Nephron (organoid): ENCODE data around the gene DNAJC11.

Experiments
- H3K27ac Mint-ChIP-seq, 3 experiments: 2 replicates each; pipeline ENCODE4 v1.8.0; 2020; ENCODE audit warnings: mixed read lengths in 3 of 3, mild to moderate bottlenecking in 2 of 3, moderate library complexity in 1 of 3
- H3K27me3 Mint-ChIP-seq: 2 replicates; pipeline ENCODE4 v1.8.0; 2021; ENCODE audit warnings: low read depth, mild to moderate bottlenecking, moderate library complexity, mixed read lengths
- H3K36me3 Mint-ChIP-seq: 2 replicates; pipeline ENCODE4 v1.8.0; 2020; ENCODE audit warnings: low read depth, mixed read lengths
- H3K4me1 Mint-ChIP-seq: 2 replicates; pipeline ENCODE4 v1.8.0; 2020; ENCODE audit warnings: mixed read lengths
- H3K4me3 Mint-ChIP-seq, 3 experiments: 2 replicates each; pipeline ENCODE4 v1.8.0; 2020; ENCODE audit warnings: mild to moderate bottlenecking in 3 of 3, mixed read lengths in 3 of 3, moderate library complexity in 2 of 3
- H3K9me3 Mint-ChIP-seq: 2 replicates; pipeline ENCODE4 v1.8.0; 2020; ENCODE audit warnings: mixed read lengths
- TF ChIP-seq, protein P1 (sequence below), 3 experiments: fragments of 200-600 bp; sonication (generic); IDR thresholded peaks; one replicate each; pipeline ENCODE4 v1.5.0; 2021; ENCODE audit warnings: antibody characterized with exemption in 3 of 3; ENCODE audit not compliant: unreplicated experiment in 3 of 3

Gene DNAJC11

DNA sequence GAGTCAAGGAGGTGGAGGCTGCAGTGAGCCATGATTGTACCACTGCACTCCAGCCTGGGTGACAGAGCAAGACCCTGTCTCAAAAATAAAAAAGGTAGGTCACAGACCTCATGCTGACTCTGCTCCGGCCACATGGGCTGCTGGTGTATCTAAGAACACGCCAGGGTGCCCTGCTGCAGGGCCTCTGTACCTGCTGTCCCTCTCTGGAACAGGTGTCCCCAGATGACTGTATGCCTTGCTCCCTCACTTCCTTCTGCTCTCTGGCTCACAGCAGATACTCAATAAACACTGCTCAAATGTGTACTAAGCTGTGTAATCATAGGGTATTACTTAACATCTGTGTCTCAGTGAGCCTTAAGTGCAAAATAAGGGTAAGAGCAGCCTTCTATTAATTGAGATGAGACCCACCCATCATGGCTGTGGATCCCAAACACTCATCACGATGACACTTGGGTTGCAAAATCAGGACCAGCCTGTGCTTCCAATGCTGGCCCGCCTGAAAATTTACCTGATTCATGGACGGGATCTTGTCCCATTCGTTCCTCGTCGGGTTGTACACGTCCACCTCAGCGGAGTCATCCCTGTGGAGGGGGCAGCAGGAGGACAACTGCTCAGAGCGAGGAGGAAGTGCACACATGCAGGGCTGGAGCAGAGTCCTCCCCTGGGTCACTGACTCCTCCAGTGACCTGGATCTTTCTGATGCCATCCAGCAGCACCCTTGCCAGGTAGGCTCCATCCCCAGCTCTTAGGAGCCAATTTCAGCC is 106.5 kb downstream of the DNAJC11 start:
- no peak overlapping the region for H3K4me3 Mint-ChIP-seq
- H3K27ac Mint-ChIP-seq: no peak overlapping the region

DNA sequence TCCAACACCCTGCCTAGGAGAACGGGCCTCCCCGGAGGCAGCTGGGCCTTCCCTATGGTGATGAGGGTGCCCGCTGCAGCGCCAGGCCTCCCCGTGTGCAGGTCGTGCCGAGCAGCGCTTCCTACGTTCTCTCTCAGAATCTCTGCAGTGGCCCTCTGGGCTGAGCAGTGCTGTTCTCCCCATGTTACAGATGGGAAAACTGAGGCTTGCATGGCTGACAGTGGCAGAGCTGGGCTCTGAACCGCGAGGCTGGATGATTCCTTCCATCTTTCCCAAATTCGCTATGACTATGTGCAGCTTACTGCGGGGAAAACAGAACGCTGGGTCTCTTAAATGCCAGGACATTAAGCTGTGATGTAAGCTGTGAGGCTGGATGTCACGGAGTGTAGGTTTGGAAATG is 107.8 kb downstream of the DNAJC11 start:
- Mint-ChIP-seq H3K27ac (no peak overlapping the region), H3K9me3 (no peaks in the 10 kb centered on the region), H3K4me1 (peaks cover 15% of the 10 kb centered on the region), H3K36me3 (peaks cover 32% of the 10 kb centered on the region), H3K4me3 (no peak overlapping the region), H3K27me3 (no peaks in the 10 kb centered on the region)
- TF ChIP-seq, protein P1, sequence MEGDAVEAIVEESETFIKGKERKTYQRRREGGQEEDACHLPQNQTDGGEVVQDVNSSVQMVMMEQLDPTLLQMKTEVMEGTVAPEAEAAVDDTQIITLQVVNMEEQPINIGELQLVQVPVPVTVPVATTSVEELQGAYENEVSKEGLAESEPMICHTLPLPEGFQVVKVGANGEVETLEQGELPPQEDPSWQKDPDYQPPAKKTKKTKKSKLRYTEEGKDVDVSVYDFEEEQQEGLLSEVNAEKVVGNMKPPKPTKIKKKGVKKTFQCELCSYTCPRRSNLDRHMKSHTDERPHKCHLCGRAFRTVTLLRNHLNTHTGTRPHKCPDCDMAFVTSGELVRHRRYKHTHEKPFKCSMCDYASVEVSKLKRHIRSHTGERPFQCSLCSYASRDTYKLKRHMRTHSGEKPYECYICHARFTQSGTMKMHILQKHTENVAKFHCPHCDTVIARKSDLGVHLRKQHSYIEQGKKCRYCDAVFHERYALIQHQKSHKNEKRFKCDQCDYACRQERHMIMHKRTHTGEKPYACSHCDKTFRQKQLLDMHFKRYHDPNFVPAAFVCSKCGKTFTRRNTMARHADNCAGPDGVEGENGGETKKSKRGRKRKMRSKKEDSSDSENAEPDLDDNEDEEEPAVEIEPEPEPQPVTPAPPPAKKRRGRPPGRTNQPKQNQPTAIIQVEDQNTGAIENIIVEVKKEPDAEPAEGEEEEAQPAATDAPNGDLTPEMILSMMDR (IDR thresholded peaks at IDR 0.05; ENCODE audit: unreplicated experiment in 3 of 3): no peak

More for the DNA sequence above, 106.5 kb downstream of the DNAJC11 start:
- Mint-ChIP-seq H3K36me3 (peaks cover 32% of the 10 kb centered on the region), H3K4me1 (peaks cover 26% of the 10 kb centered on the region), H3K9me3 (no peaks in the 10 kb centered on the region), H3K27me3 (no peaks in the 10 kb centered on the region)
- TF ChIP-seq, protein P1 (IDR thresholded peaks at IDR 0.05; ENCODE audit: unreplicated experiment in 3 of 3): no peak

DNA sequence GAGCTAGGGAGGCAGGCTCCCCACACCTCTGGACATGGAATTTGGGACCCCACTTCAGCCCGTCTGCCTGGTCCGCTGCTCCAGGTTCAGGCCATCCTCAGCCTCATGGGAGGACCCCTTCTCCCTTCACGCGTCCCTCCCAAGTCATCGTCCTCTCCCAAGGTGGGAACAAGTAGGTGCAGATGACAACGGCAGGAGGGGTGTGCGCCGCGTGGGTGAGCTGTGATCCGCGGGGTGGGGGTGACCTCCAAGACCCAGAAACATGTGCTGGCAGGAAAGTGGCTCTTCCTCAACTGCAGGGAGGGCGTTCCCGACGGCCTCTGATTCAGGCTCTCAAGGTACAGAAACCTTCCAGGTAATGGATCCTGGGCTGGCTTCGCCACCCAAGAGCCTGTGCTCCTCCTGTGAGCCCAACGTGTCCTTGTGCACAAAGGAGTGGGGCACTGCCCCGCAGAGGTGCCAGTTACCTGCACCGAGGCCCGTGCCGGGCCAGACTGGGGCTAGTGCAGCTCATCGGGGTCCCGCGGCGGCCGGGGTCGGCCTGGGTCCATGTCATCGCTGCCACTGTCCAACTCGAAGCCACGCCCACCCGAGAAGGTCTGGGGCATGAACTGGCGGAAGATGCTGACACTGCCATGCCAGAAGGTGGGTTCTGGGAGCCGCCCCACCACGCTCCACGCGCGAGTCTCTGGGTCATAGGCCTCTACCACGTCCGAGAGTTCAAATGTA is 108.6 kb downstream of the DNAJC11 start:
- Mint-ChIP-seq H3K27ac (no peak overlapping the region), H3K27me3 (no peaks in the 10 kb centered on the region), H3K4me1 (peaks cover 15% of the 10 kb centered on the region), H3K9me3 (no peaks in the 10 kb centered on the region), H3K4me3 (no peak overlapping the region), H3K36me3 (peaks cover 31% of the 10 kb centered on the region)
- TF ChIP-seq, protein P1 (IDR thresholded peaks at IDR 0.05; ENCODE audit: unreplicated experiment in 3 of 3): no peak

DNA sequence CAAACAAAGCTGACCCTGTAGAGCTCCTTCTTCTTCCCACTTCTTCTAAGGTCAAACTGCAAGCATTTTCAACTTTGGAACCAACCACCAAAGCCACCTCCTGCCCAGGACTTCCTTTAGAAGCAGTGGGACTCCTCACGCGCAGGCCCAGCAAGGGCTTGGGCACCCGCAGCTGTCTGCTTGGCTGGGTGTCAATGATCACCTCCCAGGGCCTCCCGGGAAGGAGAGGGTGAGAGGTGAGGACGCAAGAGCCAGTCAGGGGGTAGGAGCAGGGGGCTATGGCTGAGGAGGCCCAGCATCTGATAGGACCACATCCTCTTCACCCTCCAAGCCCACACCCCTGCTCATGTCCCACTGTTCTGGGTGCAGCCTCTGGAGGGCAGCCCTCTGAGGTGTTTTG is 109.2 kb downstream of the DNAJC11 start:
- no peaks in the 10 kb centered on the region for H3K9me3 Mint-ChIP-seq
- H3K27me3 Mint-ChIP-seq: no peaks in the 10 kb centered on the region
- TF ChIP-seq, protein P1 (IDR thresholded peaks at IDR 0.05; ENCODE audit: unreplicated experiment in 3 of 3): no peak
- peaks cover 27% of the 10 kb centered on the region for H3K36me3 Mint-ChIP-seq
- no peak overlapping the region for H3K27ac Mint-ChIP-seq
- no peak overlapping the region for H3K4me3 Mint-ChIP-seq
- peaks cover 15% of the 10 kb centered on the region for H3K4me1 Mint-ChIP-seq

DNA sequence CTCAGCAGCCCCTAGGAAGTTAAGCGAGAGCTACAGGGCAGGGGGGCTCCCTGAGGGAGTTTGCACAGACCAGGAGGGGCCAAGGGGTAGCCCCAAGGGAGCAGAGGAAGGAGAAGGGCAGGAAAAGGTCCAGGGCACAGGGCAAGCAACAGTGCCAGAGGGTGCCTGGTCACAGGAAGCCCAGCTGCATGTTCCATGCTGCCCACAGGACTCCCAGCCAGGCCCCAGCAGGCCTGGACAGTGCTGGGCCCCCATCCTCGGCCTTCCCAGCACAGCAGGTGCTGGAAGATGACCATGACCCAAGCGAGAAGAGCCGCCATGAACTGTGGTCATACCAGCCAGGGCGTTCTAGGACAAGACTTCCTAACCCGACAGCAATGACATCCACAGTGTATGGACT is 110.0 kb downstream of the DNAJC11 start:
- Mint-ChIP-seq H3K4me3 (no peak overlapping the region), H3K36me3 (peaks cover 23% of the 10 kb centered on the region), H3K27me3 (no peaks in the 10 kb centered on the region), H3K4me1 (peaks cover 10% of the 10 kb centered on the region), H3K9me3 (no peaks in the 10 kb centered on the region), H3K27ac (no peak overlapping the region)
- TF ChIP-seq, protein P1 (IDR thresholded peaks at IDR 0.05; ENCODE audit: unreplicated experiment in 3 of 3): no peak
